Measurements from ENCODE around the gene OPN1LW. TPM values are rescaled to one million over a fixed set of nuclear protein-coding genes. Genes with fewer than 3 reads are reported as not detected.
"Not testable (repeated sequence)": the region's sequence is repeated elsewhere in the genome, so short reads cannot be mapped to it uniquely, and the experiment has no call there.

OPN1LW gene
- not detected for total RNA-seq

GRCh38 chrX:154144010-154144409, at the start of gene OPN1LW:
TSS of gene OPN1LW (plus strand) at chrX:154144243. CDS start at chrX:154144284, 41 bp downstream.
- H3K4me3 Mint-ChIP-seq; ATAC-seq; CTCF ChIA-PET; H3K4me1 Mint-ChIP-seq; H3K27ac Mint-ChIP-seq; H3K9me3 Mint-ChIP-seq (ENCODE audit: low read depth); H3K36me3 Mint-ChIP-seq; H3K27me3 Mint-ChIP-seq; DNase-seq: not testable (repeated sequence)

- peak overlapping the region; percentile 96 for H3K27ac Mint-ChIP-seq
- peaks cover 19% of the 10 kb centered on the region for H3K36me3 Mint-ChIP-seq
- ATAC-seq (no peak), DNase-seq (no peak)
- peaks cover 64% of the 10 kb centered on the region for H3K4me1 Mint-ChIP-seq
- no peaks in the 10 kb centered on the region for H3K9me3 Mint-ChIP-seq (ENCODE audit: low read depth)
- CTCF ChIA-PET, result interaction anchor here (1.3 kb wide), 1 partner anchor 27 kb away, joined by 3 read pairs; no protein-coding TSS in a partner anchor
- H3K4me3 Mint-ChIP-seq, result peak overlapping the region; percentile 96
- H3K27me3 Mint-ChIP-seq, result no peaks in the 10 kb centered on the region
These were observed 49.2 kb upstream of the OPN1LW start for GRCh38 chrX:154094833-154095232.

- H3K27ac Mint-ChIP-seq, result peak overlapping the region; percentile 96
- peak overlapping the region; percentile 96 for H3K4me3 Mint-ChIP-seq
- peaks cover 57% of the 10 kb centered on the region for H3K4me1 Mint-ChIP-seq
- no peaks in the 10 kb centered on the region for H3K9me3 Mint-ChIP-seq (ENCODE audit: low read depth)
- H3K27me3 Mint-ChIP-seq, result no peaks in the 10 kb centered on the region
- ATAC-seq (no peak), DNase-seq (peak; percentile 42)
- CTCF ChIA-PET, result no interaction called here
- peaks cover 11% of the 10 kb centered on the region for H3K36me3 Mint-ChIP-seq
These were observed 47.7 kb upstream of the OPN1LW start for GRCh38 chrX:154096140-154097002.

- Mint-ChIP-seq H3K4me1 (peaks cover 52% of the 10 kb centered on the region), H3K9me3 (ENCODE audit: low read depth) (no peaks in the 10 kb centered on the region), H3K4me3 (peak overlapping the region; percentile 96), H3K36me3 (peaks cover 8% of the 10 kb centered on the region), H3K27me3 (peaks cover 2% of the 10 kb centered on the region), H3K27ac (peak overlapping the region; percentile 96)
- DNase-seq (peak; percentile 73), ATAC-seq (peak; percentile 40)
- CTCF ChIA-PET, result interaction anchor here (1.0 kb wide), 1 partner anchor 18 kb away, joined by 3 read pairs; no protein-coding TSS in a partner anchor
These were observed 46.9 kb upstream of the OPN1LW start for GRCh38 chrX:154097003-154097588.

- CTCF ChIA-PET, result interaction anchor here (1.0 kb wide), 1 partner anchor 17 kb away, joined by 3 read pairs; no protein-coding TSS in a partner anchor
- ATAC-seq (peak; percentile 90), DNase-seq (peak; percentile 95)
- H3K4me3 Mint-ChIP-seq, result peak within 1 kb of the TSS; percentile 96
- H3K27me3 Mint-ChIP-seq, result peaks cover 3% of the 10 kb centered on the region
- peaks cover 46% of the 10 kb centered on the region for H3K4me1 Mint-ChIP-seq
- peak within 1 kb of the TSS; percentile 96 for H3K27ac Mint-ChIP-seq
- H3K36me3 Mint-ChIP-seq, result peaks cover 8% of the 10 kb centered on the region
- no peaks in the 10 kb centered on the region for H3K9me3 Mint-ChIP-seq (ENCODE audit: low read depth)
These were observed 46.2 kb upstream of the OPN1LW start, which contains the start of gene MECP2 for GRCh38 chrX:154097589-154098541. TSS of gene MECP2 (minus strand) at chrX:154097717.

GRCh38 chrX:154098551-154098950, 45.5 kb upstream of the OPN1LW start:
- DNase-seq (no peak), ATAC-seq (no peak)
- Mint-ChIP-seq H3K27me3 (peaks cover 6% of the 10 kb centered on the region), H3K36me3 (peaks cover 7% of the 10 kb centered on the region), H3K4me1 (peaks cover 42% of the 10 kb centered on the region), H3K27ac (peak overlapping the region; percentile 84), H3K9me3 (ENCODE audit: low read depth) (no peaks in the 10 kb centered on the region), H3K4me3 (peak overlapping the region; percentile 76)
- CTCF ChIA-PET, result no interaction called here

- no peak overlapping the region for H3K27ac Mint-ChIP-seq
- ATAC-seq (no peak), DNase-seq (no peak)
- H3K4me3 Mint-ChIP-seq, result no peak overlapping the region
- no peaks in the 10 kb centered on the region for H3K27me3 Mint-ChIP-seq
- H3K36me3 Mint-ChIP-seq, result no peaks in the 10 kb centered on the region
- no peaks in the 10 kb centered on the region for H3K9me3 Mint-ChIP-seq (ENCODE audit: low read depth)
- CTCF ChIA-PET, result no interaction called here
- peaks cover 4% of the 10 kb centered on the region for H3K4me1 Mint-ChIP-seq
These were observed 30.3 kb upstream of the OPN1LW start for GRCh38 chrX:154113729-154114128.

- Mint-ChIP-seq H3K4me3 (no peak overlapping the region), H3K27ac (no peak overlapping the region), H3K27me3 (no peaks in the 10 kb centered on the region), H3K9me3 (ENCODE audit: low read depth) (no peaks in the 10 kb centered on the region), H3K36me3 (no peaks in the 10 kb centered on the region), H3K4me1 (peaks cover 4% of the 10 kb centered on the region)
- ATAC-seq (no peak), DNase-seq (no peak)
- CTCF ChIA-PET, result interaction anchor here (0.8 kb wide), 1 partner anchor 17 kb away, joined by 3 read pairs; the partner anchor contains the start of gene MECP2
These were observed 29.4 kb upstream of the OPN1LW start for GRCh38 chrX:154114652-154115051.

- H3K9me3 Mint-ChIP-seq (ENCODE audit: low read depth), result no peaks in the 10 kb centered on the region
- CTCF ChIA-PET, result interaction anchor here (0.8 kb wide), 1 partner anchor 17 kb away, joined by 3 read pairs; the partner anchor contains the start of gene MECP2
- H3K27ac Mint-ChIP-seq, result no peak overlapping the region
- H3K4me1 Mint-ChIP-seq, result peaks cover 4% of the 10 kb centered on the region
- H3K4me3 Mint-ChIP-seq, result no peak overlapping the region
- no peaks in the 10 kb centered on the region for H3K27me3 Mint-ChIP-seq
- DNase-seq (no peak), ATAC-seq (no peak)
- no peaks in the 10 kb centered on the region for H3K36me3 Mint-ChIP-seq
These were observed 29.0 kb upstream of the OPN1LW start for GRCh38 chrX:154115071-154115470.

GRCh38 chrX:154115750-154116149, 28.3 kb upstream of the OPN1LW start:
- H3K4me1 Mint-ChIP-seq, result peaks cover 4% of the 10 kb centered on the region
- H3K27me3 Mint-ChIP-seq, result no peaks in the 10 kb centered on the region
- H3K27ac Mint-ChIP-seq, result no peak overlapping the region
- no peak overlapping the region for H3K4me3 Mint-ChIP-seq
- DNase-seq (no peak), ATAC-seq (no peak)
- CTCF ChIA-PET, result no interaction called here
- H3K9me3 Mint-ChIP-seq (ENCODE audit: low read depth), result no peaks in the 10 kb centered on the region
- H3K36me3 Mint-ChIP-seq, result no peaks in the 10 kb centered on the region

- CTCF ChIA-PET, result no interaction called here
- no peak overlapping the region for H3K4me3 Mint-ChIP-seq
- no peak overlapping the region for H3K27ac Mint-ChIP-seq
- no peak for ATAC-seq
- no peak for DNase-seq
- no peaks in the 10 kb centered on the region for H3K27me3 Mint-ChIP-seq
- peaks cover 4% of the 10 kb centered on the region for H3K4me1 Mint-ChIP-seq
- no peaks in the 10 kb centered on the region for H3K9me3 Mint-ChIP-seq (ENCODE audit: low read depth)
- H3K36me3 Mint-ChIP-seq, result no peaks in the 10 kb centered on the region
These were observed 27.4 kb upstream of the OPN1LW start for GRCh38 chrX:154116426-154117211.

GRCh38 chrX:154117566-154117965, 26.5 kb upstream of the OPN1LW start:
- H3K9me3 Mint-ChIP-seq (ENCODE audit: low read depth), result no peaks in the 10 kb centered on the region
- no peaks in the 10 kb centered on the region for H3K27me3 Mint-ChIP-seq
- CTCF ChIA-PET, result no interaction called here
- no peak for ATAC-seq
- no peak overlapping the region for H3K27ac Mint-ChIP-seq
- H3K36me3 Mint-ChIP-seq, result no peaks in the 10 kb centered on the region
- DNase-seq, result no peak
- peaks cover 4% of the 10 kb centered on the region for H3K4me1 Mint-ChIP-seq
- no peak overlapping the region for H3K4me3 Mint-ChIP-seq

All from activated CD8-positive, alpha-beta memory T cell treated with anti-CD3 and anti-CD28 coated beads, Interleukin-2, amount 10 ng/mL, durations not matched to agents 7 days and 5 days (primary cell).